Stimulated activated CD4-positive, alpha-beta T cell treated with anti-CD3 and anti-CD28 coated beads, Interleukin-4, amount 100 ng/mL, for 4 hours (primary cell): ENCODE measurements around the gene ZCCHC14.
"Not testable (repeated sequence)": the region's sequence is repeated elsewhere in the genome, so short reads cannot be mapped to it uniquely, and the experiment has no call there.

Source experiments
- DNase-seq, 2 experiments: peaks; one replicate each; pipeline ENCODE4 v3.0.0-alpha.2; 2020

ZCCHC14 gene

DNA sequence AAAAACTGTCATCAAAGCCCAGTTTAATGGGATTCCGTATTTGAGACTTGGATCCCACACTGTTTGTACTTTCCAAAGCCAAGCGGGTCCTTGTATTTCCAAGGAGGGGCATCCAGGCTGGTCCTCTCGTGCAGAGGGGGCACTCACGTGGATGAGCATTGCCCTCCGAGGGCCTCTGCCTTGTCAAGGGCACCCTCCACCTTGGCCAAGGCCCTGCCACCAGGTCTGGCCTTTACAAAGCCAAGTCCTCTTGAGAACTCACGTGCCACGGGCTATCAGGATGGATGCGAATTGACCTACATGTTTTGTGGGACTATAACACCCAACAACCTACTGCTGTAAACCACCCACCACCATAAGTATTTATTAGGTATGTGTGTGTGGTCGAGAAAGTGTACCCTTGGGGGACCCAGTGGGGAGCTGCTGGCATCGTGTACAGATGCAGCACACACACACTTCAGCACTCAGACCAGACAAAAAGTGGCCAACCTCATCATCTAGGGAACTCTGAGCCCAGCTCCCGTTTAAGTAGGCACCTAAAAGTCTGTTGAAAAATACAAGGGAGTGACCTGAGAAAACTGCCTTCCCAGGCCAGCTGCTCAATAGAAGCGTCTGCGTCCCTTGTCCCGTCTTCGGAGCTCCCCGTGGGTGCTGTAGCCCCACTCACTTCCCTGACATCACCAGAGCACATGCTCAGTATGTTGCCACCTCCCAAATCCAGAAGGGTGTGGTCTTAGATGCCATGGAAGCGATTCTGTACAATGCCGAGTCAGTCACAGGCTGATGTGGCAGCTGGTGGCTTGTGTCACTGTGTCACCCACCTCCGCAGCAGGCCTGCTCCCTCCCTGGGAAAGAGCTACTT, 87.8 kb downstream of the ZCCHC14 start:
- DNase-seq, result no peak

- no peak for DNase-seq
Measured at GRCh38 chr16:87395181-87395842, 97.5 kb downstream of the ZCCHC14 start.

- no peak for DNase-seq
Measured at GRCh38 chr16:87393680-87394055, 99.2 kb downstream of the ZCCHC14 start.

- DNase-seq, result peak; percentile 21 to 28
Measured at GRCh38 chr16:87392821-87393679, 99.8 kb downstream of the ZCCHC14 start.

DNA sequence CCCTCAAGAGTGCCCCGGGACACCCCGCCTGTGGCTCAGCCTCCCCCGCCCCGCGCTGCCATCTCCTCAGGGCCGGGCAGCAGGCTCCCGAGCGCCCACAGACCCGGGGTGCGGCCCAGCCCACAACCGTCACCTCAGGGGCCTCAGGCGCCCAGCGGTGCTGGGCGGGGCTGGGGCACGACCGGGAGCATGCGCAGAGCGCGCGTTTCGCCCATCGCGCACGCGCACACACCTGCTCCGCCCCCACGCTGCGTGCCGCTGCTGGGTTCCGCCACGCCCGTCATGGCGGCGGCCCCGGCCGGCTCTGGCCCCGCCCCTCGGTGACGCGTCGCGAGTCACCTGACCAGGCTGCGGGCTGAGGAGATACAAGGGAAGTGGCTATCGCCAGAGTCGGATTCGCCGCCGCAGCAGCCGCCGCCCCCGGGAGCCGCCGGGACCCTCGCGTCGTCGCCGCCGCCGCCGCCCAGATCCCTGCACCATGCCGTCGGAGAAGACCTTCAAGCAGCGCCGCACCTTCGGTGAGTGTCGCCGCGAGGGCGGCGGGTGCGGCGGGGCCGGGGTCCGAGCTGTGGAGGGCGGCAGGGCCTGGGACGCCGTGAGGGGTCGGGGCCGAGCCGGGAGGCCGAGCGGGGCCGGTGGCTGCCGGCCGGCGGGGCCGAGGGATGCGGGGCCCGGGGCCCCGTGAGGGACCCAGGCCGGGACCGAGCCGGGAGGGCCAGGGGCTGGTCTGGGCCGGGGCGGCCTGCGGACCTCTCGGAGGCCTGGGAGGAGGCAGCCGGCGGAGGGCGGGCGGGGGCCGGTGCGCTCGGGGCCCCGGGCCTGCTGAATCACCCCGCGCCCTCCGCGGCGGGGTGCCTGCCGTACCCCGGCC, 100.6 kb downstream of the ZCCHC14 start, which contains the start of gene MAP1LC3B:
MAP1LC3B (plus strand) TSS at position 387 of the 871 bp plus-strand sequence; CDS start at position 479, 92 bp downstream.
- peak; percentile 97 to 99 for DNase-seq

DNA sequence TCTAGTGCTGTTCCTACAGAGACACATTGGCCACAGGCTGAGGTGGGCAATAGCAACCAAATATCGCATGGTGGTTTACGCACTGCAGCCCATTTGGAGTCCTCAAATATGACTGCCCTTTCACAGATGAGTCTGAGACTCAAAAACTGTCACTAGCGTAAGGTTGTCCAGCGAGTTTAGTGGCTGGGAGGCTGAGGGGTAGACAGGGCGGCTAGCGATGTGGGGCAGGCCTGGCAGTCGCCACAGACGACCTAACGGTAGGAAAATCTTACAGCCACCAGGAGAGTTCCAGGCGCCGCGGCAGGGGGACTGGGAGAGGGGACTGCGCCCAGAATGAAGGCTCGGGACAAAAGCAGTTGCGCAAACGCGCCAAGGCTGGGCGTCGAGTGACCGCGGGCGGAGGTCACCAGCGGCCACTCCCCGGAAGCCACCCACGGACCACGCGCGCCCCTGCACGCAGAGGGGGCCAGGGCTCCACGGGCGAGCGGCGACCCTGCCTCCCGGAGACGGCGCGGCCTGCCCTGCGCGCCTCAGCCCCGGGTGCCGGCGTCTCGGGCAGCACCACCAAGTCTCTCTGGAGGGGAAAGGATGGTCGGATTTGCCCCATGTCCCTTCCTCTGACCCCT, 101.4 kb downstream of the ZCCHC14 start:
- no peak for DNase-seq

GRCh38 chr16:87390641-87391323, 102.0 kb downstream of the ZCCHC14 start:
- DNase-seq, result no peak

- not testable (repeated sequence) for DNase-seq
Measured at GRCh38 chr16:87389914-87390313, 102.9 kb downstream of the ZCCHC14 start.

GRCh38 chr16:87389245-87389644, 103.6 kb downstream of the ZCCHC14 start:
- no peak for DNase-seq

DNA sequence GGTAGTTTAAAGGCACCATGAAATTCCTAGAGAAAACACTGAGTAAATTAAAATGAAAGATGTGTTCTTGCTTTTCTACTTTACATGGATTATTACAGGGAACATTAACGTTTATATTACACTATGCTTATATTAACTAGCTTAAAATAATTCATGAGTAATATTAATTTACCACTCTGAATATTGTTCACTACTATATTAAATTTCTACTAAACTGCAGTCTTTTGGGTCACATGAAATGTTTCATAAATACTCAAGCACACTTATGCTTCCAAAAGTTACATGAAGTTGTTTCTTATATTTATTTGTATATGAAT, 104.0 kb downstream of the ZCCHC14 start:
- no peak for DNase-seq

DNA sequence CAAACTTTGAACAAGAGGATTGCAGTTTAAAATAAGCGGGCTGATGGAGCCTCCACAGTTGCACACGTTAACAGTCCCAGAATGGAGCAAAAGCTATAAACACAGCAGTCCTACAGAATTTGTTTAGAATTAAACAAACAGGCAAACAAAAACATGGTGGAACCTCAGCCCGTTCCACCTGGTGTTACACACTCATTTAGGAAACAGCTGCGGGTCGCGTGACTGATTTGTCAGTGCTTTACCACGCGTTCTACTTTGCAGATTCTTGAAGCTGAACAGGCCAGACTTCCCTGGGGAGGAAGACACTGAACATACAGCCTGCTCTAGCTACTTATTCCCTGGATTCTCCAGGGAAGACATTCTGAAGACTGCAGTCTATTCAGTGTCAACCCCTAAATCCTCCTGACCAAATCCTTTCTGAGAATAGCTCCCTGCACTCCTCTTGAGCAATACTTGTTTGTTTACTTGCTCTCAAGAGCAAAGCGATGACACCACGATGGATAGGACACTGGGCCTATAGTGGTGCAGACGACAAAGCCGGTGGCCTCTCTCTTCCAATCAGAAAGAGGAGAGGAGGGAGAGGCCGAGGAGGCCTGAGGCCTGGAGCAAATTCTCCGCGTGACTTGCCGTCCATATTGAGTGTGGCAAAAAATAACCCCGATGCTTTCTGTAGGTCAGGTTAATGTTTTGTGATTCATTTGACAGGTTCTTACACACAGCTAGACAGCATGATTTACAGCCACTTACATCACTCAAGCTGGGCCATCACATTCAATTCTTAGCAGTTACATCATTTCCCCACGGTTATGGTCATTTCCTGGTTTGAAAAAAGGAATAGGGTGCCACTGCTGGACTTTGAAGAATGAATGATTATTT, 104.6 kb downstream of the ZCCHC14 start:
- DNase-seq, result peak; percentile 66 to 88

- DNase-seq, result not testable (repeated sequence)
Measured at GRCh38 chr16:87384875-87385167, 108.0 kb downstream of the ZCCHC14 start.

- DNase-seq, result no peak
Measured at GRCh38 chr16:87384162-87384874, 108.5 kb downstream of the ZCCHC14 start.

DNA sequence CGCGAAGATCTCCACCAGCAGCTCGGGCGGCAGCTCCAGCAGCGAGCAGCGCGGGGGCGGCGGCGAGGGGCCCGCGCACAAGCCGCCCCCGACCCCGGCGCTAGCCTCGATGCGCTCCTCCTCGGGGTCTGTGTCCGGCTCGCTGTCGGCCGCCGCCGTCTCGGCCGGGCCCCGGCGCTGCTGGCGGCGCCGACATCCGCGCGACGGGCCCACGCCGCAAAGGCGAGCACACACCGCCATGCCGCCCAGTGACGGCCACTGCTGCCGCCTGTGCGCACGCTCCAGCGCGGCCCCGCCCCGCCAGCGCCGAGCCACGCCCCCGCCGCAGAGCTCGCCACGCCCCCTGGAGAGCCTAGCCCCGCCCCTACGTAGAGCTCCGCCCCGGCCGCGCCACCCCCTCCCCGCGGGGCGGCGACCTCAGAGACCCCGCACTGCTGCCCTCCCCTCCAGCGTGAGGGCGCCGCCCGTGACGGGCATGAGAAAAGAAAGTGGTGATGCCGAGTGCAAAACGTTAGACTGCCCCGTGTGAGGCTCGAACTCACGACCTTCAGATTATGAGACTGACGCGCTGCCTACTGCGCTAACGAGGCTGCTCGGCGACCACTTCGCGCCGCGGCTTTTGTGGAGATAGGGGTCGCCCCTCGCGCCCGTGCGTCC, 109.2 kb downstream of the ZCCHC14 start, which contains the start of gene FBXO31:
FBXO31 (minus strand) TSS at position 272 of the 657 bp plus-strand sequence; CDS start at position 240, 32 bp downstream.
- DNase-seq, result peak; percentile 89 to 95

DNA sequence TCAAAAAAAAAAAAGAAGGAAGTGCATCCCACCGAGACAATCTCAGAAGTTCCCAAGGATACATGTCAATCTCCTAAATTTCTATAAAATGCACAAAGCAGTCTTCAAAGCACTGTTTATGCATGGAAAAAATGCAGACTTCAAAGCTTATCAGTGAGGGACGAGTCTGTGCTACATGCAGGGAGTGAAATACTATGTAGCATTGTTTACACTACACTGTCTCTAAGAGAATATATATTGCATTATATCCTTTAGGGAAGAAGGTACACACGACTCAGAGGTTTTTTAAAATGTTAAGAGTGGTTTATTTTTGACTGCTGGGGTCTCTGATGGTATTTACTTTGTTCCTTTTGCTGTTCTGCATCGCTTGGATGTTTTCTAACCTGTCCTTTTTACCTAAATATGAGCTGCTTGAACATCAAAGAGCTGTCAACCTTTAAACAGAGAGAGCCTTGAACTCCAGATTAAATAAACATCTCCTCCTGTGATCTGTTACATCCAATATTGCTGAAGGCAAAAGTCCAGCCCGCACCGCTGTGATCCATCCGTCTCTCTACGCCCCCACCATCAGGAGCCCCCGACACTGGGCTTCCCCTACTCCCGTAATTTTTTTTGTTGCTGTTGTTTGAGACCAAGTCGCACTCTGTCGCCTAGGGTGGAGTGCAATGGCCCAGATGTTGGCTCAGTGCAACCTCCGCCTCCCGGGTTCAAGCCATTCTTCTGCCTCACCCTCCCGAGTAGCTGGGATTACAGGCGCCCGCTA, 110.6 kb downstream of the ZCCHC14 start:
- no peak for DNase-seq

DNA sequence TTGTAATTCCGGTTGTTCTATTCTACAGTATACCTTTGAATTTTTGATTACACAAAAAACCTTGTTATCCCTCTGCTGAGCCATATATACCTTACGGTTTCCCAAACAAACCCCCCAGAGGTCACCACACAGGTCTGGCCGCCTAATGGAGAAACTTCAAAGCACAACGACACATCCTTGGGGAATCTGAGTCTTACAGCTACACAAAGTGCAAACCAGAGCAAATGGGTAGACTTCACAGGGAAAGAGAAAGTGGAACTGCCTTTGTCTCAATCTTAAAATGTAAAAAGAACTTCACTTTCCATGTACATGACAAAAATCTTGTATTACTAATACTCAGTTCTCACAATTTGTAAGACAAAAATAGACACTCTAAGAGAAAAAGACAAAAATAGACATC, 111.9 kb downstream of the ZCCHC14 start:
- no peak for DNase-seq

GRCh38 chr16:87380403-87380802, 112.4 kb downstream of the ZCCHC14 start:
- no peak for DNase-seq

DNA sequence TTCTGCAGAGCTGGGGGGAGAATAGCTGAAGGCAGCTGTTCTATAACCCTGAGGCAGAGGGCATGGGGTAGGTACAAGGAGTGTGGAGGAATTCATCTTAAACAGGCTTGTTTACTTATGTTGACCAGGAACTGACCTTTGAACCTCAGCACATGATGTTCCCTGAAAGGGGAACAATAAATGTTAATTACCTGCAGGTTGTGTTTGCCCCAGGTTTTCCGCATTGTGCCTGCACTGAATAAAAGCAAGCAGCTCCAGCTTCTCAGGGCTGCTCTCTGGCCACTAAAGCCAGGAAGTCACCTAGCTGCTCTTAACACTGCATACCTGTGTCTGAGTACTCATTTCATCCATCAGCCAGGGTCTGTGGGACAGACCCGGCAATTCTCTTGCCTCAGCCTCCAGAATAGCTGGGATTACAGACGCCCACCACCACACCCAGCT, 113.5 kb downstream of the ZCCHC14 start:
- DNase-seq, result not testable (repeated sequence)
